H1 (cell line): ENCODE results near the gene ISG20L2. TPM values are rescaled to one million over a fixed set of nuclear protein-coding genes. Genes with fewer than 3 reads are reported as not detected.

Source experiments
- CTCF ChIA-PET: fragments of 300-600 bp; sonication (Branson Sonifier 250); formaldehyde crosslinking; loops from one replicate; lab custom pipeline; 2021; ENCODE audit not compliant: partially characterized antibody; lab: Charles Lee
- POLR2A ChIA-PET: fragments of 300-600 bp; sonication (Branson Sonifier 250); formaldehyde crosslinking; loops from one replicate; lab custom pipeline; 2021; ENCODE audit warnings: inconsistent platforms; ENCODE audit not compliant: partially characterized antibody; lab: Charles Lee
- DNase-seq, 2 experiments: peaks; one replicate each; pipeline versions ENCODE4 v3.0.0 to v3.0.0-alpha.2; 2010 to 2022; ENCODE audit warnings: low spot score in 2 of 2, low read depth in 1 of 2, mixed read lengths in 1 of 2
- FAIRE-seq: peaks from 2 replicates; lab custom pipeline; 2011; peaks lifted over from hg19 to GRCh38; lab: Jason Lieb, UNC
- H2AFZ ChIP-seq: 2 replicates; pipeline ENCODE4 v1.8.1; 2012; ENCODE audit warnings: low read length, inconsistent platforms
- H2AK5ac ChIP-seq: 2 replicates; pipeline ENCODE4 v1.6.1; 2013; ENCODE audit warnings: low read depth, low read length
- H2BK120ac ChIP-seq: replicated peaks from 2 replicates; pipeline ENCODE3; 2013; ENCODE audit warnings: low read depth, low read length, inconsistent platforms
- H2BK12ac ChIP-seq: 2 replicates; pipeline ENCODE4 v1.6.1; 2013; ENCODE audit warnings: low read depth, low read length
- H2BK15ac ChIP-seq: 2 replicates; pipeline ENCODE4 v1.6.1; 2013; ENCODE audit warnings: low read length
- H2BK20ac ChIP-seq: 2 replicates; pipeline ENCODE4 v1.6.1; 2013; ENCODE audit warnings: low read length
- H2BK5ac ChIP-seq: 2 replicates; pipeline ENCODE4 v1.6.1; 2013; ENCODE audit warnings: low read depth, low read length
- H3K14ac ChIP-seq: 2 replicates; pipeline ENCODE4 v1.6.1; 2013; ENCODE audit warnings: inconsistent platforms; ENCODE audit not compliant: insufficient read length
- H3K18ac ChIP-seq: 2 replicates; pipeline ENCODE4 v1.6.1; 2013; ENCODE audit warnings: low read length; ENCODE audit errors: extremely low read depth
- H3K23ac ChIP-seq: 2 replicates; pipeline ENCODE4 v1.6.1; 2013; ENCODE audit warnings: inconsistent platforms; ENCODE audit not compliant: insufficient read length
- H3K23me2 ChIP-seq: 2 replicates; pipeline ENCODE4 v1.6.1; 2013; ENCODE audit warnings: low read depth, low read length
- H3K27ac ChIP-seq: 2 replicates; pipeline ENCODE4 v1.6.1; 2011; ENCODE audit warnings: low read depth, low read length, inconsistent platforms
- H3K27me3 ChIP-seq, 4 experiments: replicated peaks in 1 of 4; 1 replicate in 1 of 4; 2 replicates in 3 of 4; pipeline versions ENCODE4 v1.6.1 to v1.8.1; 2011 to 2013; ENCODE audit warnings: low read length in 3 of 4, mild to moderate bottlenecking in 3 of 4, inconsistent platforms in 2 of 4, mixed read lengths in 2 of 4, moderate library complexity in 1 of 4; ENCODE audit not compliant: control insufficient read depth in 3 of 4, insufficient read depth in 3 of 4; ENCODE audit errors: extremely low read depth in 1 of 4
- H3K36me3 ChIP-seq, 4 experiments: 2 replicates each; pipeline versions ENCODE4 v1.6.1 to v1.8.1; 2011 to 2013; ENCODE audit warnings: mild to moderate bottlenecking in 4 of 4, low read length in 3 of 4, moderate library complexity in 2 of 4, control low read depth in 1 of 4, inconsistent platforms in 1 of 4; ENCODE audit not compliant: insufficient read depth in 4 of 4, control insufficient read depth in 2 of 4
- H3K4ac ChIP-seq: replicated peaks from 2 replicates; pipeline ENCODE3; 2013; ENCODE audit warnings: low read length, low read depth, mixed read lengths, inconsistent platforms; ENCODE audit not compliant: insufficient read length
- H3K4me1 ChIP-seq, 4 experiments: replicated peaks in 1 of 4; 1 replicate in 1 of 4; 2 replicates in 3 of 4; pipeline versions ENCODE4 v1.6.1 to v1.8.1; 2011 to 2013; ENCODE audit warnings: low read length in 3 of 4, inconsistent platforms in 2 of 4, mixed read lengths in 1 of 4; ENCODE audit not compliant: insufficient read depth in 4 of 4, control insufficient read depth in 3 of 4
- H3K4me2 ChIP-seq, 2 experiments: 2 replicates each; pipeline versions ENCODE4 v1.6.1 to v1.8.1; 2011 to 2013; ENCODE audit warnings: low read depth in 2 of 2, low read length in 2 of 2, control low read depth in 1 of 2, inconsistent platforms in 1 of 2, mild to moderate bottlenecking in 1 of 2; ENCODE audit not compliant: insufficient read depth in 1 of 2
- H3K4me3 ChIP-seq, 4 experiments: fragments of 200-600, 300-600 bp in 1 of 4; sonication (generic), shearing (Covaris generic), sonication (Bioruptor Twin) in 1 of 4; 2 replicates each; pipeline versions ENCODE4 v1.5.1 to v1.8.1; 2011 to 2016; ENCODE audit warnings: low read length in 4 of 4, low read depth in 3 of 4, control low read depth in 2 of 4, inconsistent platforms in 2 of 4, mild to moderate bottlenecking in 2 of 4, mixed read lengths in 1 of 4, moderate library complexity in 1 of 4; ENCODE audit not compliant: insufficient read depth in 2 of 4; ENCODE audit errors: extremely low read depth in 1 of 4
- H3K56ac ChIP-seq: replicated peaks from 2 replicates; pipeline ENCODE3; 2013; ENCODE audit warnings: low read depth, mild to moderate bottlenecking, mixed read lengths, low read length, inconsistent platforms; ENCODE audit not compliant: insufficient read length
- H3K79me1 ChIP-seq: 2 replicates; pipeline ENCODE4 v1.6.1; 2013; ENCODE audit warnings: low read depth, low read length, control low read depth
- H3K79me2 ChIP-seq, 2 experiments: 2 replicates each; pipeline versions ENCODE4 v1.6.1 to v1.8.1; 2012 to 2013; ENCODE audit warnings: low read length in 2 of 2, mild to moderate bottlenecking in 2 of 2, inconsistent platforms in 1 of 2; ENCODE audit not compliant: insufficient read depth in 2 of 2, control insufficient read depth in 1 of 2
- H3K9ac ChIP-seq, 4 experiments: replicated peaks in 1 of 4; 1 replicate in 1 of 4; 2 replicates in 3 of 4; pipeline versions ENCODE4 v1.6.1 to v1.8.1; 2011 to 2013; ENCODE audit warnings: low read depth in 3 of 4, low read length in 3 of 4, control low read depth in 2 of 4, mild to moderate bottlenecking in 2 of 4, moderate library complexity in 2 of 4, inconsistent platforms in 1 of 4; ENCODE audit errors: extremely low read depth in 1 of 4
- H3K9me3 ChIP-seq, 2 experiments: 2 replicates each; pipeline versions ENCODE4 v1.6.1 to v1.8.1; 2012 to 2013; ENCODE audit warnings: mild to moderate bottlenecking in 2 of 2, moderate library complexity in 2 of 2, control low read depth in 1 of 2, inconsistent platforms in 1 of 2, low read depth in 1 of 2, low read length in 1 of 2, mixed read lengths in 1 of 2; ENCODE audit not compliant: insufficient read depth in 2 of 2
- H4K20me1 ChIP-seq, 2 experiments: replicated peaks in 1 of 2; 2 replicates each; pipeline versions ENCODE3 to v1.8.1; 2011 to 2013; ENCODE audit warnings: inconsistent platforms in 2 of 2, low read length in 2 of 2, mild to moderate bottlenecking in 1 of 2; ENCODE audit not compliant: insufficient read depth in 2 of 2, control insufficient read depth in 1 of 2
- H4K5ac ChIP-seq: 2 replicates; pipeline ENCODE4 v1.6.1; 2013; ENCODE audit warnings: low read length, low read depth, mixed read lengths, inconsistent platforms; ENCODE audit not compliant: insufficient read length
- H4K8ac ChIP-seq: 2 replicates; pipeline ENCODE4 v1.8.0; 2013; ENCODE audit warnings: mild to moderate bottlenecking, moderate library complexity, low read length, inconsistent platforms; ENCODE audit not compliant: insufficient read depth; ENCODE audit errors: extremely low read depth
- H4K91ac ChIP-seq: replicated peaks from 2 replicates; pipeline ENCODE3; 2013; ENCODE audit warnings: low read length, mixed read lengths, inconsistent platforms; ENCODE audit not compliant: insufficient read length
- CBX5 ChIP-seq: fragments of 300-800, 300-1000 bp; sonication (generic); IDR thresholded peaks from 2 replicates; pipeline ENCODE4 v1.7.1; 2016; ENCODE audit warnings: antibody characterized with exemption, low read length, low read depth
- FOSL1 ChIP-seq: IDR thresholded peaks from 2 replicates; pipeline ENCODE4 v1.6.1; 2011; ENCODE audit warnings: mild to moderate bottlenecking, low read depth, low read length, moderate library complexity; ENCODE audit not compliant: insufficient read depth
- HDAC2 ChIP-seq, 2 experiments: fragments of 300-600 bp in 1 of 2; sonication (generic) in 1 of 2; IDR thresholded peaks; 2 replicates each; pipeline ENCODE4 v1.6.1; 2011 to 2012; ENCODE audit warnings: low read depth in 2 of 2, low read length in 2 of 2, mild to moderate bottlenecking in 2 of 2, moderate library complexity in 2 of 2, borderline replicate concordance in 1 of 2, inconsistent platforms in 1 of 2
- SP4 ChIP-seq: IDR thresholded peaks from 2 replicates; pipeline ENCODE4 v1.6.1; 2012; ENCODE audit warnings: low read length, inconsistent platforms
- SUZ12 ChIP-seq: fragments of 200-600 bp; sonication (generic); IDR thresholded peaks from 2 replicates; pipeline ENCODE4 v1.6.1; 2012; ENCODE audit warnings: mild to moderate bottlenecking, inconsistent platforms, low read length, moderate library complexity, mixed read lengths
- WGBS, 2 experiments: shearing (Covaris generic) in 1 of 2; methylation state at CpG; one replicate each; pipeline versions ENCODE4 v1.1.6 to v1.1.7; 2013 to 2015; ENCODE audit warnings: low lambda C conversion rate in 2 of 2, mixed read lengths in 2 of 2, inconsistent platforms in 1 of 2, low coverage in 1 of 2, missing lambda C conversion rate in 1 of 2; ENCODE audit not compliant: insufficient replicate concordance in 2 of 2, insufficient coverage in 1 of 2, insufficient read length in 1 of 2; ENCODE audit errors: extremely low coverage in 1 of 2, missing lambda C conversion rate in 1 of 2; 5-methylcytosine and 5-hydroxymethylcytosine counted together
- polyA plus RNA-seq, 7 experiments: library from polyadenylated mRNA; depleted of rRNA in 3 of 7; stranded (reverse) in 5 of 7; unstranded in 2 of 7; fragments of >200 nt in 5 of 7; fragments of 200-250 nt in 2 of 7; gene quantifications; 1 replicate in 5 of 7; 2 replicates in 1 of 7; 4 replicates in 1 of 7; pipeline versions ENCODE4 v1.2.1 to v1.2.3, GENCODE V29; 2011 to 2013; ENCODE audit warnings: missing spikeins in 2 of 7, mixed read lengths in 2 of 7
- total RNA-seq: library from RNA; stranded (reverse); fragmentation: NEBNext Ultra II Directional; extraction: Animal tissue kit (Norgen Biotek cat#: 25700); gene quantifications from 2 replicates; pipeline ENCODE4 v1.2.1, GENCODE V29; 2021
- TF ChIP-seq, protein P1 (sequence below), 3 experiments: IDR thresholded peaks; 1 replicate in 2 of 3; 2 replicates in 1 of 3; pipeline versions ENCODE4 v1.5.1 to v1.6.1; 2011; ENCODE audit warnings: low read length in 3 of 3, mild to moderate bottlenecking in 3 of 3, inconsistent platforms in 2 of 3, low read depth in 1 of 3, moderate library complexity in 1 of 3; ENCODE audit not compliant: insufficient read depth in 1 of 3; ENCODE audit errors: control extremely low read depth in 1 of 3

ISG20L2 gene
- total and polyA plus RNA-seq, 2 of the 8 experiments (the other 6 are each of a cell fraction or from before 2014, with no cell fraction given): 47.5 to 53.0 TPM

DNA sequence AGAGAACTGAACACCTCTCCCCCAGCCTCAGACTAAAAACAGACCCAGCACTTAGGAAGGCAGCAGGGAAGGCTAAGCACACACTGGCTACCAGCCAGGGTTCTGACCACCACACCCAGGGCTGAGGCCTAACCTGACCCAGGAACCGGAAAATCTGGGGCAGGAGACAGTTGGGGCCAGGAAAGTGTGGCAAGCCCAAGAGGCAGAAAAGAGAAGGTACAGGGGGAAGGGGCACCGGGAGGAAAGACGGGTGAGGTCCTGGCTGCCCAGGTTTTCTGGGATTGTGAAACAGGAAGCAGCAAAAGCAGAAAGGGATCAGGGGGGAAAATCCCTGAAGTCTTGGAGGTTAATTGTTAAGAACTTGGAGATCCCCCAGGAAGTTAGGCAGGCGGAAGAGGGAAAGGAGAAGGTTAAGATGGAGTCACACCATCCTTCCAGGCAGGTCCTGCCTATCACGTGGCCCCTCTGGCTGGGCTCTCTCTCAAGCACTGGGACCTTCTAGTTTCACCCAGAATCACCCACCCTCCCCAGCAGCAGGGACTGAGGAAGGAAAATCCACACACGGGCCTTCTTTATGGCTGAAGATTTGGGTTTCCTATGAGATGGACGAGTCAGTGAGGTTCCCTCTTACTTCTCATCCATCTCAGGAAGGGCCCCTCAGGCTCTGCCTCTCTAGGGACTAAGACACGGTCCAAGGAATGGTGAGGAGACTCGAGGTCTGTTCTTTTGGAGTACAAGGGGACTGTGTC lies 20.3 kb upstream of the ISG20L2 start:
- H3K79me1 ChIP-seq: peaks cover 20% of the 10 kb centered on the region
- TF ChIP-seq CBX5: no peak
- TF ChIP-seq FOSL1: no peak
- TF ChIP-seq SP4: no peak
- no peak for TF ChIP-seq SUZ12
- TF ChIP-seq, protein P1, sequence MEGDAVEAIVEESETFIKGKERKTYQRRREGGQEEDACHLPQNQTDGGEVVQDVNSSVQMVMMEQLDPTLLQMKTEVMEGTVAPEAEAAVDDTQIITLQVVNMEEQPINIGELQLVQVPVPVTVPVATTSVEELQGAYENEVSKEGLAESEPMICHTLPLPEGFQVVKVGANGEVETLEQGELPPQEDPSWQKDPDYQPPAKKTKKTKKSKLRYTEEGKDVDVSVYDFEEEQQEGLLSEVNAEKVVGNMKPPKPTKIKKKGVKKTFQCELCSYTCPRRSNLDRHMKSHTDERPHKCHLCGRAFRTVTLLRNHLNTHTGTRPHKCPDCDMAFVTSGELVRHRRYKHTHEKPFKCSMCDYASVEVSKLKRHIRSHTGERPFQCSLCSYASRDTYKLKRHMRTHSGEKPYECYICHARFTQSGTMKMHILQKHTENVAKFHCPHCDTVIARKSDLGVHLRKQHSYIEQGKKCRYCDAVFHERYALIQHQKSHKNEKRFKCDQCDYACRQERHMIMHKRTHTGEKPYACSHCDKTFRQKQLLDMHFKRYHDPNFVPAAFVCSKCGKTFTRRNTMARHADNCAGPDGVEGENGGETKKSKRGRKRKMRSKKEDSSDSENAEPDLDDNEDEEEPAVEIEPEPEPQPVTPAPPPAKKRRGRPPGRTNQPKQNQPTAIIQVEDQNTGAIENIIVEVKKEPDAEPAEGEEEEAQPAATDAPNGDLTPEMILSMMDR (IDR thresholded peaks at IDR 0.05; ENCODE audit: control extremely low read depth in 1 of 3, insufficient read depth in 1 of 3, low read depth in 1 of 3, low read length in 3 of 3): peak in 1 of 3 experiments; percentile 3; a peak in 1 of 4 replicates
- TF ChIP-seq HDAC2 (IDR thresholded peaks at IDR 0.05; ENCODE audit: borderline replicate concordance in 1 of 2, low read depth in 2 of 2, low read length in 2 of 2): no peak
- no peak overlapping the region for H4K91ac ChIP-seq
- peaks cover 30 to 73% of the 10 kb centered on the region in 2 experiments for H3K79me2 ChIP-seq
- no peak overlapping the region for H4K5ac ChIP-seq
- no peaks in the 10 kb centered on the region for H3K27me3 ChIP-seq
- H3K4ac ChIP-seq: no peak overlapping the region
- H2BK120ac ChIP-seq: no peak overlapping the region
- 0 out of 2 replicates have a peak overlapping the region, but pooled peaks have one; percentile 25 for H2BK20ac ChIP-seq
- no peak overlapping the region for H2AK5ac ChIP-seq
- H3K14ac ChIP-seq: no peak overlapping the region
- peak overlapping the region; percentile 92; the same call in 1 of the 2 replicates for H3K27ac ChIP-seq
- H2BK12ac ChIP-seq: peak overlapping the region; percentile 88; the same call in 1 of the 2 replicates
- H3K4me2 ChIP-seq: peak overlapping the region; percentile 91 to 99
- H3K18ac ChIP-seq: peak overlapping the region; percentile 67; the same call in 1 of the 2 replicates
- H3K23ac ChIP-seq: no peak overlapping the region
- H3K23me2 ChIP-seq: peaks cover 12% of the 10 kb centered on the region
- H3K4me1 ChIP-seq: peaks cover 35 to 54% (median 37%) of the 10 kb centered on the region in 4 experiments
- DNase-seq (no peak), FAIRE-seq (no peak)
- no peak overlapping the region for H2AFZ ChIP-seq
- ChIA-PET CTCF (interaction anchor here (1.2 to 1.8 kb wide), 4 partner anchors 23 to 90 kb away, joined by 3 to 18 read pairs (median 7); no protein-coding TSS in a partner anchor), POLR2A (interaction anchor here (0.9 to 10.7 kb wide), 4 partner anchors 18 to 90 kb away, joined by 3 to 214 read pairs (median 24); partner anchors contain the start of genes ISG20L2, METTL25B and NES)
- no peaks in the 10 kb centered on the region for H3K9me3 ChIP-seq
- peaks cover 2 to 13% (median 4%) of the 10 kb centered on the region in 4 experiments; a peak in 6 of 8 replicates for H3K36me3 ChIP-seq
- 88% methylated on average over 9 of the region's 9 CpGs; no CpG with 5 or more reads in 1 of the 2 experiments for WGBS, 2 experiments
- no peak overlapping the region for H4K8ac ChIP-seq
- H2BK15ac ChIP-seq: 0 out of 2 replicates have a peak overlapping the region, but pooled peaks have one; percentile 49
- H4K20me1 ChIP-seq: peaks cover 0 to 5% of the 10 kb centered on the region in 2 experiments
- H3K56ac ChIP-seq: no peak overlapping the region
- H2BK5ac ChIP-seq: peak overlapping the region; percentile 53
- peak overlapping the region in 3 of 4 experiments; percentile 10 to 100 (median 75); a peak in 5 of 8 replicates for H3K4me3 ChIP-seq
- peak overlapping the region in 3 of 4 experiments; percentile 20 to 36 (median 24); a peak in 3 of 7 replicates for H3K9ac ChIP-seq
